Hematopoietic multipotent progenitor cell treated with erythropoietin and hydrocortisone succinate and interleukin-3 and kit ligand, for 8 days (in vitro differentiated cells): Measurements from ENCODE around the gene XK.
"Not testable (repeated sequence)": the region's sequence is repeated elsewhere in the genome, so short reads cannot be mapped to it uniquely, and the experiment has no call there.

ENCODE experiments used
- DNase-seq: peaks from one replicate; pipeline ENCODE4 v3.0.0-alpha.2; 2015

XK gene

GRCh38 chrX:37685381-37686359 is at the start of gene XK:
XK (plus strand) TSS chrX:37685791; CDS start chrX:37685962, 171 bp downstream.
- DNase-seq = peak; percentile 78

- DNase-seq = no peak
These were observed 47.5 kb upstream of the XK start for GRCh38 chrX:37638047-37638446.

- no peak for DNase-seq
These were observed 45.4 kb upstream of the XK start for GRCh38 chrX:37640142-37640541.

- no peak for DNase-seq
These were observed 43.7 kb upstream of the XK start for GRCh38 chrX:37641859-37642258.

- DNase-seq = no peak
These were observed 40.9 kb upstream of the XK start for GRCh38 chrX:37644381-37645305.

GRCh38 chrX:37646254-37646653 is 39.3 kb upstream of the XK start:
- DNase-seq = peak; percentile 33

GRCh38 chrX:37650879-37651278 is 34.7 kb upstream of the XK start:
- not testable (repeated sequence) for DNase-seq

- peak; percentile 68 for DNase-seq
These were observed 33.6 kb upstream of the XK start for GRCh38 chrX:37651921-37652452.

- peak; percentile 96 for DNase-seq
These were observed 32.9 kb upstream of the XK start for GRCh38 chrX:37652589-37653231.

GRCh38 chrX:37653397-37654085 is 32.0 kb upstream of the XK start:
- peak; percentile 47 for DNase-seq

- no peak for DNase-seq
These were observed 27.1 kb upstream of the XK start for GRCh38 chrX:37658343-37659030.

GRCh38 chrX:37659047-37659446 is 26.5 kb upstream of the XK start:
- DNase-seq = no peak

GRCh38 chrX:37662181-37662580 is 23.4 kb upstream of the XK start:
- DNase-seq = no peak

- DNase-seq = no peak
These were observed 19.1 kb upstream of the XK start for GRCh38 chrX:37666516-37666915.

- DNase-seq = no peak
These were observed 18.4 kb upstream of the XK start for GRCh38 chrX:37667141-37667540.

- no peak for DNase-seq
These were observed 13.0 kb upstream of the XK start for GRCh38 chrX:37672563-37672962.

GRCh38 chrX:37676811-37677210 is 8.8 kb upstream of the XK start:
- DNase-seq = no peak

- DNase-seq = no peak
These were observed 8.3 kb upstream of the XK start for GRCh38 chrX:37677243-37677642.

GRCh38 chrX:37677765-37678164 is 7.8 kb upstream of the XK start:
- no peak for DNase-seq

- DNase-seq = no peak
These were observed 7.0 kb upstream of the XK start for GRCh38 chrX:37678574-37678973.

GRCh38 chrX:37679230-37679629 is 6.4 kb upstream of the XK start:
- no peak for DNase-seq
